Measurements from ENCODE around the gene GLTPD2. TPM values are rescaled to one million over a fixed set of nuclear protein-coding genes. Genes with fewer than 3 reads are reported as not detected.

GLTPD2 gene
- total RNA-seq = not detected

DNA sequence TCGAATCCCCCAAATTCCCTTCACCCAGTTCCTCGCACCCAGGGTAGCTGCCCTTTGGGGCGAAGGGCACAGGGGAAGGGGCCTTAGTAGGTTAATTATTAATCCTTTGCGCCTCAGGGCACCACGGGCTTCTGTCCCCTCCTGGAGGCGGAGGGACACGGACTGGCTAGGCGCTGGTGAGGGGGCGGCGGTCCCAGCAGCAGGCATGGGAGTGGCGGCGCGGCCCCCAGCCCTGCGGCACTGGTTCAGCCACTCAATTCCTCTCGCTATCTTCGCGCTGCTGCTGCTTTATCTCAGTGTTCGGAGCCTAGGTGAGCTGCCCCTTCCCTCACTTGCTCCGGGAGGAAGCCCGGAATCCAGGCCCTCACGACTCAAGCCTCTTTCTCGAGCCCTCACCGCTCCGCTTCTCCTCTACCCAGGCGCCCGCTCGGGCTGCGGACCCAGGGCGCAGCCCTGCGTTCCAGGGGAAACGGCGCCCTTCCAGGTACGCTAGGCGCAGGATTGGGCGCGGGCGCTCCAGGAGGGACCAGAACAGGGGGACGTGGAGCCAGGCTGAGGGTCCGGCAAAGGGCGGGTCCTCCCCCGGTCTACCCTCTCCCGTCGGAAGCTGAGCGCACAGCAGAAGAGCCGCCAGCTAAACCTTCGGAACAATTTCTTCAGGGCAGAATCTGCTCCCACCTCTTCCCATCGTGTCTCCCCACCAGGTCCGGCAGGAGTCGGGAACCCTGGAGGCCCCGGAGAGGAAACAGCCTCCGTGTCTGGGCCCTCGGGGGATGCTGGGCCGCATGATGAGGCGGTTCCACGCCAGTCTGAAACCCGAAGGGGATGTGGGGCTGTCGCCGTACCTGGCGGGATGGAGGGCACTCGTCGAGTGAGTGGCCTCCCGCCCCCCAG lies at the start of gene GLTPD2:
Gene GLTPD2 (plus strand): TSS at position 158 of the 894 bp plus-strand sequence. CDS start 48 bp downstream, at position 206.
- Histone ChIP-seq H3K27me3 (peaks cover 22% of the 10 kb centered on the region), H3K36me3 (no peaks in the 10 kb centered on the region), H3K4me1 (peaks cover 0 to 54% (median 28%) of the 10 kb centered on the region in 3 donors), H3K4me3 (peak within 1 kb of the TSS; percentile 65 to 81), H3K27ac (peak within 1 kb of the TSS; percentile 71 to 98 (median 96)), H3K9me3 (no peaks in the 10 kb centered on the region)
- WGBS, 2 donors (ENCODE audit: low coverage in 1 of 2) = 60% methylated on average over 5 of the region's 62 CpGs; no CpG with 5 or more reads in 1 of the 2 donors
- TF ChIP-seq, protein P1, sequence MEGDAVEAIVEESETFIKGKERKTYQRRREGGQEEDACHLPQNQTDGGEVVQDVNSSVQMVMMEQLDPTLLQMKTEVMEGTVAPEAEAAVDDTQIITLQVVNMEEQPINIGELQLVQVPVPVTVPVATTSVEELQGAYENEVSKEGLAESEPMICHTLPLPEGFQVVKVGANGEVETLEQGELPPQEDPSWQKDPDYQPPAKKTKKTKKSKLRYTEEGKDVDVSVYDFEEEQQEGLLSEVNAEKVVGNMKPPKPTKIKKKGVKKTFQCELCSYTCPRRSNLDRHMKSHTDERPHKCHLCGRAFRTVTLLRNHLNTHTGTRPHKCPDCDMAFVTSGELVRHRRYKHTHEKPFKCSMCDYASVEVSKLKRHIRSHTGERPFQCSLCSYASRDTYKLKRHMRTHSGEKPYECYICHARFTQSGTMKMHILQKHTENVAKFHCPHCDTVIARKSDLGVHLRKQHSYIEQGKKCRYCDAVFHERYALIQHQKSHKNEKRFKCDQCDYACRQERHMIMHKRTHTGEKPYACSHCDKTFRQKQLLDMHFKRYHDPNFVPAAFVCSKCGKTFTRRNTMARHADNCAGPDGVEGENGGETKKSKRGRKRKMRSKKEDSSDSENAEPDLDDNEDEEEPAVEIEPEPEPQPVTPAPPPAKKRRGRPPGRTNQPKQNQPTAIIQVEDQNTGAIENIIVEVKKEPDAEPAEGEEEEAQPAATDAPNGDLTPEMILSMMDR (IDR thresholded peaks at IDR 0.05) = no peak
- TF ChIP-seq POLR2A (IDR thresholded peaks at IDR 0.05) (no peak), POLR2AphosphoS5 (IDR thresholded peaks at IDR 0.05) (no peak), EP300 (IDR thresholded peaks at IDR 0.05) (no peak)
- no peak for ATAC-seq

- ATAC-seq = peak; percentile 55
- WGBS, 2 donors (ENCODE audit: low coverage in 1 of 2) = 0% methylated on average over 8 of the region's 100 CpGs; no CpG with 5 or more reads in 1 of the 2 donors
- H3K27me3 ChIP-seq = peaks cover 12% of the 10 kb centered on the region
- TF ChIP-seq POLR2A (IDR thresholded peaks at IDR 0.05) (peak; percentile 36 to 47), POLR2AphosphoS5 (IDR thresholded peaks at IDR 0.05) (peak; percentile 28), EP300 (IDR thresholded peaks at IDR 0.05) (no peak)
- TF ChIP-seq, protein P1 (IDR thresholded peaks at IDR 0.05) = peak in 1 of 4 experiments; percentile 2
- peaks cover 0 to 18% (median 2%) of the 10 kb centered on the region in 3 donors for H3K4me1 ChIP-seq
- H3K4me3 ChIP-seq = peak within 1 kb of the TSS; percentile 76 to 89
- H3K9me3 ChIP-seq = no peaks in the 10 kb centered on the region
- H3K36me3 ChIP-seq = peaks cover 0 to 5% of the 10 kb centered on the region in 2 donors
- peak within 1 kb of the TSS in 3 of 4 donors; percentile 75 to 80 (median 78) for H3K27ac ChIP-seq
Observed at GRCh38 chr17:4739122-4740024, 49.4 kb upstream of the GLTPD2 start, which contains the start of the genes CXCL16 and ZMYND15. CXCL16 (minus strand) TSS chr17:4739928; CDS start chr17:4739339, 589 bp downstream. ZMYND15 (plus strand) TSS chr17:4739833; CDS start chr17:4740549, 716 bp downstream.

DNA sequence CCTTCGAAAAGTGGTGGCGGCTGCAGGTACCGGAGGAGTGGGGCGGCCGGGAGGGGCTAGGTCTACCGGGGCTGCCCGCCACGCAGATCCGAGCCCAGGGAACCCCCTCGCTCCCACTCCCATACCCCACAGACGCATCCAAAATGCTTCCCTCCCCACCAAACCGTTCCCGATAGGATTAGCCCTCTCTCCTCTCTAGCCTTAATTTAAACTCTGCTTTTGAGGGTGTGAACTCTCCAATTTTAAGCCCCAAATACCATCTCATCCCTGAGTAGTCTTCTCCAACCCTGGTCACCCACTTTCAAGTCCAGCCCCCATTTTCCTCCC lies 48.8 kb upstream of the GLTPD2 start:
- Histone ChIP-seq H3K27ac (peak overlapping the region in 3 of 4 donors; percentile 75 to 80 (median 78)), H3K4me3 (peak overlapping the region; percentile 76 to 89), H3K9me3 (no peaks in the 10 kb centered on the region), H3K36me3 (peaks cover 0 to 1% of the 10 kb centered on the region in 2 donors), H3K27me3 (peaks cover 19% of the 10 kb centered on the region), H3K4me1 (peaks cover 0 to 21% (median 2%) of the 10 kb centered on the region in 3 donors)
- 3 to 17% methylated on average over 2 to 5 of the region's 13 CpGs for WGBS, 2 donors (ENCODE audit: low coverage in 1 of 2)
- ATAC-seq = peak; percentile 21
- TF ChIP-seq POLR2A (IDR thresholded peaks at IDR 0.05) (no peak), EP300 (IDR thresholded peaks at IDR 0.05) (no peak), POLR2AphosphoS5 (IDR thresholded peaks at IDR 0.05) (no peak)
- TF ChIP-seq, protein P1 (IDR thresholded peaks at IDR 0.05) = no peak

DNA sequence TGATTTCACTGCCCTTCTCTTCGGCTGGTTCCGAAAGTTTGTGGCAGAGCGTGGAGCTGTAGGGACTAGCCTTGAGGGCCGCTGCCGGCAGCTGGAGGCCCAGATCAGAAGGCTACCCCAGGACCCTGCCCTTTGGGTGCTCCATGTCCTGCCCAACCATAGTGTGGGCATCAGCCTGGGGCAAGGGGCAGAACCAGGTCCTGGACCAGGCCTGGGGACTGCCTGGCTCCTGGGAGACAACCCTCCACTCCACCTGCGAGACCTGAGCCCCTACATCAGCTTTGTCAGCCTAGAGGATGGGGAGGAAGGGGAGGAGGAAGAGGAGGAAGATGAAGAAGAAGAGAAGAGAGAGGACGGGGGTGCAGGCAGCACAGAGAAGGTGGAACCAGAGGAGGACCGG lies 48.2 kb upstream of the GLTPD2 start:
- H3K4me1 ChIP-seq = peaks cover 0 to 27% (median 2%) of the 10 kb centered on the region in 3 donors
- H3K4me3 ChIP-seq = no peak overlapping the region
- TF ChIP-seq, protein P1 (IDR thresholded peaks at IDR 0.05) = no peak
- TF ChIP-seq POLR2AphosphoS5 (IDR thresholded peaks at IDR 0.05) (no peak), EP300 (IDR thresholded peaks at IDR 0.05) (no peak), POLR2A (IDR thresholded peaks at IDR 0.05) (no peak)
- no peaks in the 10 kb centered on the region for H3K9me3 ChIP-seq
- H3K27ac ChIP-seq = no peak overlapping the region
- H3K36me3 ChIP-seq = no peaks in the 10 kb centered on the region
- ATAC-seq = no peak
- 86 to 100% methylated on average over 2 to 4 of the region's 8 CpGs for WGBS, 2 donors (ENCODE audit: low coverage in 1 of 2)
- peaks cover 25% of the 10 kb centered on the region for H3K27me3 ChIP-seq
